Amniotic stem cell (primary cell): ENCODE data around the gene NDUFB2.
"Not testable (repeated sequence)": the region's sequence is repeated elsewhere in the genome, so short reads cannot be mapped to it uniquely, and the experiment has no call there.

Source experiments
- DNase-seq: peaks from one replicate; lab custom pipeline; 2025; lab: John Stamatoyannopoulos, UW

NDUFB2 gene

GRCh38 chr7:140672382-140673062, 24.0 kb upstream of the NDUFB2 start, which contains the start of gene ADCK2:
Gene ADCK2 (plus strand): TSS chr7:140672945. CDS start chr7:140673331, 386 bp downstream.
- DNase-seq: no peak

- DNase-seq: no peak
These were observed 23.3 kb upstream of the NDUFB2 start for GRCh38 chr7:140673063-140673773.

GRCh38 chr7:140673774-140674155, 22.7 kb upstream of the NDUFB2 start:
- no peak for DNase-seq

- no peak for DNase-seq
These were observed 22.1 kb upstream of the NDUFB2 start for GRCh38 chr7:140674356-140674800.

- no peak for DNase-seq
These were observed 21.4 kb upstream of the NDUFB2 start for GRCh38 chr7:140674899-140675701.

- no peak for DNase-seq
These were observed 20.8 kb upstream of the NDUFB2 start for GRCh38 chr7:140675726-140676125.

- no peak for DNase-seq
These were observed 20.2 kb upstream of the NDUFB2 start for GRCh38 chr7:140676306-140676705.

- DNase-seq: not testable (repeated sequence)
These were observed 19.6 kb upstream of the NDUFB2 start for GRCh38 chr7:140676956-140677355.

- no peak for DNase-seq
These were observed 19.0 kb upstream of the NDUFB2 start for GRCh38 chr7:140677496-140677895.

- no peak for DNase-seq
These were observed 18.3 kb upstream of the NDUFB2 start for GRCh38 chr7:140678081-140678815.

GRCh38 chr7:140678816-140679130, 17.7 kb upstream of the NDUFB2 start:
- DNase-seq: no peak

GRCh38 chr7:140679186-140679585, 17.3 kb upstream of the NDUFB2 start:
- DNase-seq: no peak

- DNase-seq: no peak
These were observed 15.6 kb upstream of the NDUFB2 start for GRCh38 chr7:140680886-140681285.

- no peak for DNase-seq
These were observed 14.7 kb upstream of the NDUFB2 start for GRCh38 chr7:140681766-140682165.

- DNase-seq: no peak
These were observed 12.9 kb upstream of the NDUFB2 start for GRCh38 chr7:140683657-140684056.

GRCh38 chr7:140684066-140684950, 12.2 kb upstream of the NDUFB2 start:
- no peak for DNase-seq

GRCh38 chr7:140685407-140686087, 11.0 kb upstream of the NDUFB2 start:
- DNase-seq: no peak

- DNase-seq: no peak
These were observed 9.6 kb upstream of the NDUFB2 start for GRCh38 chr7:140686921-140687320.

GRCh38 chr7:140688341-140688740, 8.2 kb upstream of the NDUFB2 start:
- DNase-seq: no peak
